ENCODE data around the gene KDM8.

DNA sequence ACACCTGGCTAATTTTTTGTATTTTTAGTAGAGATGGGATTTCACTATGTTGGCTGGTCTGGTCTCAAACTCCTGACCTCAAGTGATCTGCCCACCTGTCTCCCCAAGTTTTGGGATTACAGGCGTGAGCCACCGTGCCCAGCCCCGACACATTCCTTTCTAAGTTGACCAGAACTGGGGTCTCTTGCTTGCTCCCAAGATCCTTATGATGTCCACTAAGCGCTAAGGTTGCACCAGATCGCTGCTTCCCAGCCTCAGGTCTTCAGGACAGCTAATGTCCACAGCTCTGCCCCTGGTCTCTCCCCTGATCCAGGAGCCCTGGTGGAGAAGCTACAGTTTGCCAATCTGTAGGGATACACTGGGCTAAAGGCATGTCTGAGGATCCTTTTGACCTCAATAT, 35.7 kb downstream of the KDM8 start:
- TF ChIP-seq, protein P1, sequence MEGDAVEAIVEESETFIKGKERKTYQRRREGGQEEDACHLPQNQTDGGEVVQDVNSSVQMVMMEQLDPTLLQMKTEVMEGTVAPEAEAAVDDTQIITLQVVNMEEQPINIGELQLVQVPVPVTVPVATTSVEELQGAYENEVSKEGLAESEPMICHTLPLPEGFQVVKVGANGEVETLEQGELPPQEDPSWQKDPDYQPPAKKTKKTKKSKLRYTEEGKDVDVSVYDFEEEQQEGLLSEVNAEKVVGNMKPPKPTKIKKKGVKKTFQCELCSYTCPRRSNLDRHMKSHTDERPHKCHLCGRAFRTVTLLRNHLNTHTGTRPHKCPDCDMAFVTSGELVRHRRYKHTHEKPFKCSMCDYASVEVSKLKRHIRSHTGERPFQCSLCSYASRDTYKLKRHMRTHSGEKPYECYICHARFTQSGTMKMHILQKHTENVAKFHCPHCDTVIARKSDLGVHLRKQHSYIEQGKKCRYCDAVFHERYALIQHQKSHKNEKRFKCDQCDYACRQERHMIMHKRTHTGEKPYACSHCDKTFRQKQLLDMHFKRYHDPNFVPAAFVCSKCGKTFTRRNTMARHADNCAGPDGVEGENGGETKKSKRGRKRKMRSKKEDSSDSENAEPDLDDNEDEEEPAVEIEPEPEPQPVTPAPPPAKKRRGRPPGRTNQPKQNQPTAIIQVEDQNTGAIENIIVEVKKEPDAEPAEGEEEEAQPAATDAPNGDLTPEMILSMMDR (IDR thresholded peaks at IDR 0.05; ENCODE audit: low read length), result no peak
- TF ChIP-seq EZH2 (optimal IDR thresholded peaks at IDR 0.05; ENCODE audit: low read depth, low read length) (no peak), EZH2phosphoT487 (IDR thresholded peaks at IDR 0.05; ENCODE audit: low read length) (no peak)
